ENCODE results near the gene HOXA6.

The HOXA6 gene

GRCh38 chr7:27133409-27134231 lies 14.0 kb downstream of the HOXA6 start:
- DNase-seq = no peak

- DNase-seq = no peak
These were observed 14.6 kb downstream of the HOXA6 start for GRCh38 chr7:27132978-27133377.

GRCh38 chr7:27132214-27132613 lies 15.4 kb downstream of the HOXA6 start:
- no peak for DNase-seq

GRCh38 chr7:27131390-27131819 lies 16.2 kb downstream of the HOXA6 start:
- no peak for DNase-seq

- DNase-seq = peak; percentile 70
These were observed 16.8 kb downstream of the HOXA6 start, which contains the start of gene HOXA4 for GRCh38 chr7:27130540-27131389. Gene HOXA4 (minus strand): TSS chr7:27130757. CDS start chr7:27130733, 24 bp downstream.

- no peak for DNase-seq
These were observed 17.6 kb downstream of the HOXA6 start for GRCh38 chr7:27129729-27130539.

GRCh38 chr7:27128776-27129728 lies 18.5 kb downstream of the HOXA6 start:
- no peak for DNase-seq

- no peak for DNase-seq
These were observed 19.5 kb downstream of the HOXA6 start for GRCh38 chr7:27128034-27128433.

- no peak for DNase-seq
These were observed 20.8 kb downstream of the HOXA6 start for GRCh38 chr7:27126596-27127327.

- no peak for DNase-seq
These were observed 21.6 kb downstream of the HOXA6 start for GRCh38 chr7:27125986-27126394.

- DNase-seq = no peak
These were observed 22.5 kb downstream of the HOXA6 start for GRCh38 chr7:27124902-27125689.

- no peak for DNase-seq
These were observed 23.3 kb downstream of the HOXA6 start for GRCh38 chr7:27124096-27124901.

- DNase-seq = no peak
These were observed 24.0 kb downstream of the HOXA6 start for GRCh38 chr7:27123477-27124053.

GRCh38 chr7:27123007-27123476 lies 24.5 kb downstream of the HOXA6 start:
- no peak for DNase-seq

GRCh38 chr7:27122077-27122910 lies 25.3 kb downstream of the HOXA6 start:
- DNase-seq = no peak

- DNase-seq = no peak
These were observed 25.9 kb downstream of the HOXA6 start for GRCh38 chr7:27121684-27122076.

GRCh38 chr7:27119412-27119911 lies 28.1 kb downstream of the HOXA6 start:
- no peak for DNase-seq

- no peak for DNase-seq
These were observed 29.0 kb downstream of the HOXA6 start for GRCh38 chr7:27118580-27118979.
